ENCODE data around the gene ASB1.

- no peak for TF ChIP-seq CTCF (conservative IDR thresholded peaks at IDR 0.05)
- TF ChIP-seq ZFX (IDR thresholded peaks at IDR 0.05), result no peak
Observed at GRCh38 chr2:238489431-238489830, 62.7 kb downstream of the ASB1 start.

All from C4-2B (cell line).